H1 (cell line): ENCODE data around the gene ACKR3. TPM values are rescaled to one million over a fixed set of nuclear protein-coding genes. Genes with fewer than 3 reads are reported as not detected.

ENCODE experiments used
- CTCF ChIA-PET: fragments of 300-600 bp; sonication (Branson Sonifier 250); formaldehyde crosslinking; loops from one replicate; lab custom pipeline; 2021; ENCODE audit not compliant: partially characterized antibody; lab: Charles Lee
- POLR2A ChIA-PET: fragments of 300-600 bp; sonication (Branson Sonifier 250); formaldehyde crosslinking; loops from one replicate; lab custom pipeline; 2021; ENCODE audit warnings: inconsistent platforms; ENCODE audit not compliant: partially characterized antibody; lab: Charles Lee
- DNase-seq, 2 experiments: peaks; one replicate each; pipeline versions ENCODE4 v3.0.0 to v3.0.0-alpha.2; 2010 to 2022; ENCODE audit warnings: low spot score in 2 of 2, low read depth in 1 of 2, mixed read lengths in 1 of 2
- FAIRE-seq: peaks from 2 replicates; lab custom pipeline; 2011; peaks lifted over from hg19 to GRCh38; lab: Jason Lieb, UNC
- H2AFZ ChIP-seq: 2 replicates; pipeline ENCODE4 v1.8.1; 2012; ENCODE audit warnings: low read length, inconsistent platforms
- H2AK5ac ChIP-seq: 2 replicates; pipeline ENCODE4 v1.6.1; 2013; ENCODE audit warnings: low read depth, low read length
- H2BK120ac ChIP-seq: replicated peaks from 2 replicates; pipeline ENCODE3; 2013; ENCODE audit warnings: low read depth, low read length, inconsistent platforms
- H2BK12ac ChIP-seq: 2 replicates; pipeline ENCODE4 v1.6.1; 2013; ENCODE audit warnings: low read depth, low read length
- H2BK15ac ChIP-seq: 2 replicates; pipeline ENCODE4 v1.6.1; 2013; ENCODE audit warnings: low read length
- H2BK20ac ChIP-seq: 2 replicates; pipeline ENCODE4 v1.6.1; 2013; ENCODE audit warnings: low read length
- H2BK5ac ChIP-seq: 2 replicates; pipeline ENCODE4 v1.6.1; 2013; ENCODE audit warnings: low read depth, low read length
- H3K14ac ChIP-seq: 2 replicates; pipeline ENCODE4 v1.6.1; 2013; ENCODE audit warnings: inconsistent platforms; ENCODE audit not compliant: insufficient read length
- H3K18ac ChIP-seq: 2 replicates; pipeline ENCODE4 v1.6.1; 2013; ENCODE audit warnings: low read length; ENCODE audit errors: extremely low read depth
- H3K23ac ChIP-seq: 2 replicates; pipeline ENCODE4 v1.6.1; 2013; ENCODE audit warnings: inconsistent platforms; ENCODE audit not compliant: insufficient read length
- H3K23me2 ChIP-seq: 2 replicates; pipeline ENCODE4 v1.6.1; 2013; ENCODE audit warnings: low read depth, low read length
- H3K27ac ChIP-seq: 2 replicates; pipeline ENCODE4 v1.6.1; 2011; ENCODE audit warnings: low read depth, low read length, inconsistent platforms
- H3K27me3 ChIP-seq, 4 experiments: replicated peaks in 1 of 4; 1 replicate in 1 of 4; 2 replicates in 3 of 4; pipeline versions ENCODE4 v1.6.1 to v1.8.1; 2011 to 2013; ENCODE audit warnings: low read length in 3 of 4, mild to moderate bottlenecking in 3 of 4, inconsistent platforms in 2 of 4, mixed read lengths in 2 of 4, moderate library complexity in 1 of 4; ENCODE audit not compliant: control insufficient read depth in 3 of 4, insufficient read depth in 3 of 4; ENCODE audit errors: extremely low read depth in 1 of 4
- H3K36me3 ChIP-seq, 4 experiments: 2 replicates each; pipeline versions ENCODE4 v1.6.1 to v1.8.1; 2011 to 2013; ENCODE audit warnings: mild to moderate bottlenecking in 4 of 4, low read length in 3 of 4, moderate library complexity in 2 of 4, control low read depth in 1 of 4, inconsistent platforms in 1 of 4; ENCODE audit not compliant: insufficient read depth in 4 of 4, control insufficient read depth in 2 of 4
- H3K4ac ChIP-seq: replicated peaks from 2 replicates; pipeline ENCODE3; 2013; ENCODE audit warnings: low read length, low read depth, mixed read lengths, inconsistent platforms; ENCODE audit not compliant: insufficient read length
- H3K4me1 ChIP-seq, 4 experiments: replicated peaks in 1 of 4; 1 replicate in 1 of 4; 2 replicates in 3 of 4; pipeline versions ENCODE4 v1.6.1 to v1.8.1; 2011 to 2013; ENCODE audit warnings: low read length in 3 of 4, inconsistent platforms in 2 of 4, mixed read lengths in 1 of 4; ENCODE audit not compliant: insufficient read depth in 4 of 4, control insufficient read depth in 3 of 4
- H3K4me2 ChIP-seq, 2 experiments: 2 replicates each; pipeline versions ENCODE4 v1.6.1 to v1.8.1; 2011 to 2013; ENCODE audit warnings: low read depth in 2 of 2, low read length in 2 of 2, control low read depth in 1 of 2, inconsistent platforms in 1 of 2, mild to moderate bottlenecking in 1 of 2; ENCODE audit not compliant: insufficient read depth in 1 of 2
- H3K4me3 ChIP-seq, 4 experiments: fragments of 200-600, 300-600 bp in 1 of 4; sonication (generic), shearing (Covaris generic), sonication (Bioruptor Twin) in 1 of 4; 2 replicates each; pipeline versions ENCODE4 v1.5.1 to v1.8.1; 2011 to 2016; ENCODE audit warnings: low read length in 4 of 4, low read depth in 3 of 4, control low read depth in 2 of 4, inconsistent platforms in 2 of 4, mild to moderate bottlenecking in 2 of 4, mixed read lengths in 1 of 4, moderate library complexity in 1 of 4; ENCODE audit not compliant: insufficient read depth in 2 of 4; ENCODE audit errors: extremely low read depth in 1 of 4
- H3K56ac ChIP-seq: replicated peaks from 2 replicates; pipeline ENCODE3; 2013; ENCODE audit warnings: low read depth, mild to moderate bottlenecking, mixed read lengths, low read length, inconsistent platforms; ENCODE audit not compliant: insufficient read length
- H3K79me1 ChIP-seq: 2 replicates; pipeline ENCODE4 v1.6.1; 2013; ENCODE audit warnings: low read depth, low read length, control low read depth
- H3K79me2 ChIP-seq, 2 experiments: 2 replicates each; pipeline versions ENCODE4 v1.6.1 to v1.8.1; 2012 to 2013; ENCODE audit warnings: low read length in 2 of 2, mild to moderate bottlenecking in 2 of 2, inconsistent platforms in 1 of 2; ENCODE audit not compliant: insufficient read depth in 2 of 2, control insufficient read depth in 1 of 2
- H3K9ac ChIP-seq, 4 experiments: replicated peaks in 1 of 4; 1 replicate in 1 of 4; 2 replicates in 3 of 4; pipeline versions ENCODE4 v1.6.1 to v1.8.1; 2011 to 2013; ENCODE audit warnings: low read depth in 3 of 4, low read length in 3 of 4, control low read depth in 2 of 4, mild to moderate bottlenecking in 2 of 4, moderate library complexity in 2 of 4, inconsistent platforms in 1 of 4; ENCODE audit errors: extremely low read depth in 1 of 4
- H3K9me3 ChIP-seq, 2 experiments: 2 replicates each; pipeline versions ENCODE4 v1.6.1 to v1.8.1; 2012 to 2013; ENCODE audit warnings: mild to moderate bottlenecking in 2 of 2, moderate library complexity in 2 of 2, control low read depth in 1 of 2, inconsistent platforms in 1 of 2, low read depth in 1 of 2, low read length in 1 of 2, mixed read lengths in 1 of 2; ENCODE audit not compliant: insufficient read depth in 2 of 2
- H4K20me1 ChIP-seq, 2 experiments: replicated peaks in 1 of 2; 2 replicates each; pipeline versions ENCODE3 to v1.8.1; 2011 to 2013; ENCODE audit warnings: inconsistent platforms in 2 of 2, low read length in 2 of 2, mild to moderate bottlenecking in 1 of 2; ENCODE audit not compliant: insufficient read depth in 2 of 2, control insufficient read depth in 1 of 2
- H4K5ac ChIP-seq: 2 replicates; pipeline ENCODE4 v1.6.1; 2013; ENCODE audit warnings: low read length, low read depth, mixed read lengths, inconsistent platforms; ENCODE audit not compliant: insufficient read length
- H4K8ac ChIP-seq: 2 replicates; pipeline ENCODE4 v1.8.0; 2013; ENCODE audit warnings: mild to moderate bottlenecking, moderate library complexity, low read length, inconsistent platforms; ENCODE audit not compliant: insufficient read depth; ENCODE audit errors: extremely low read depth
- H4K91ac ChIP-seq: replicated peaks from 2 replicates; pipeline ENCODE3; 2013; ENCODE audit warnings: low read length, mixed read lengths, inconsistent platforms; ENCODE audit not compliant: insufficient read length
- ASH2L ChIP-seq: fragments of 200-600, 300-600 bp; sonication (generic); IDR thresholded peaks from one replicate; pipeline ENCODE4 v1.7.1; 2017; ENCODE audit warnings: low read length
- CREB1 ChIP-seq: IDR thresholded peaks from 2 replicates; pipeline ENCODE4 v1.6.1; 2012; ENCODE audit warnings: inconsistent platforms
- EGR1 ChIP-seq: IDR thresholded peaks from 2 replicates; pipeline ENCODE4 v1.6.1; 2011; ENCODE audit warnings: low read depth, low read length, borderline replicate concordance
- HDAC6 ChIP-seq: IDR thresholded peaks from one replicate; pipeline ENCODE4 v1.7.1; 2012; ENCODE audit warnings: low read depth, mild to moderate bottlenecking, inconsistent platforms, low read length, moderate library complexity
- KDM1A ChIP-seq: fragments of 200-600, 300-600 bp; sonication (generic); IDR thresholded peaks from 2 replicates; pipeline ENCODE4 v1.7.1; 2016; ENCODE audit warnings: mild to moderate bottlenecking, low read length, borderline replicate concordance
- NRF1 ChIP-seq: IDR thresholded peaks from 2 replicates; pipeline ENCODE4 v1.6.1; 2011; ENCODE audit warnings: mild to moderate bottlenecking, low read depth, low read length, improper control_type of control experiment
- SIX5 ChIP-seq: IDR thresholded peaks from 2 replicates; pipeline ENCODE4 v1.6.1; 2011; ENCODE audit warnings: mild to moderate bottlenecking, low read depth, low read length
- TBP ChIP-seq: IDR thresholded peaks from 2 replicates; pipeline ENCODE4 v1.6.1; 2011; ENCODE audit warnings: low read depth, low read length, improper control_type of control experiment
- WGBS, 2 experiments: shearing (Covaris generic) in 1 of 2; methylation state at CpG; one replicate each; pipeline versions ENCODE4 v1.1.6 to v1.1.7; 2013 to 2015; ENCODE audit warnings: low lambda C conversion rate in 2 of 2, mixed read lengths in 2 of 2, inconsistent platforms in 1 of 2, low coverage in 1 of 2, missing lambda C conversion rate in 1 of 2; ENCODE audit not compliant: insufficient replicate concordance in 2 of 2, insufficient coverage in 1 of 2, insufficient read length in 1 of 2; ENCODE audit errors: extremely low coverage in 1 of 2, missing lambda C conversion rate in 1 of 2; 5-methylcytosine and 5-hydroxymethylcytosine counted together
- polyA plus RNA-seq, 7 experiments: library from polyadenylated mRNA; depleted of rRNA in 3 of 7; stranded (reverse) in 5 of 7; unstranded in 2 of 7; fragments of >200 nt in 5 of 7; fragments of 200-250 nt in 2 of 7; gene quantifications; 1 replicate in 5 of 7; 2 replicates in 1 of 7; 4 replicates in 1 of 7; pipeline versions ENCODE4 v1.2.1 to v1.2.3, GENCODE V29; 2011 to 2013; ENCODE audit warnings: missing spikeins in 2 of 7, mixed read lengths in 2 of 7
- total RNA-seq: library from RNA; stranded (reverse); fragmentation: NEBNext Ultra II Directional; extraction: Animal tissue kit (Norgen Biotek cat#: 25700); gene quantifications from 2 replicates; pipeline ENCODE4 v1.2.1, GENCODE V29; 2021
- TF ChIP-seq, protein P1 (sequence below): IDR thresholded peaks from 2 replicates; pipeline ENCODE4 v1.6.1; 2011; ENCODE audit warnings: low read length, improper control_type of control experiment
- TF ChIP-seq, protein P2 (sequence below), 3 experiments: IDR thresholded peaks; 1 replicate in 2 of 3; 2 replicates in 1 of 3; pipeline versions ENCODE4 v1.5.1 to v1.6.1; 2011; ENCODE audit warnings: low read length in 3 of 3, mild to moderate bottlenecking in 3 of 3, inconsistent platforms in 2 of 3, low read depth in 1 of 3, moderate library complexity in 1 of 3; ENCODE audit not compliant: insufficient read depth in 1 of 3; ENCODE audit errors: control extremely low read depth in 1 of 3
- TF ChIP-seq, protein P3 (sequence below): IDR thresholded peaks from 2 replicates; pipeline ENCODE4 v1.6.1; 2012; ENCODE audit warnings: inconsistent platforms

The ACKR3 gene
- total and polyA plus RNA-seq, 2 of the 8 experiments (the other 6 are each of a cell fraction or from before 2014, with no cell fraction given) = 1.4 to 24.4 TPM

DNA sequence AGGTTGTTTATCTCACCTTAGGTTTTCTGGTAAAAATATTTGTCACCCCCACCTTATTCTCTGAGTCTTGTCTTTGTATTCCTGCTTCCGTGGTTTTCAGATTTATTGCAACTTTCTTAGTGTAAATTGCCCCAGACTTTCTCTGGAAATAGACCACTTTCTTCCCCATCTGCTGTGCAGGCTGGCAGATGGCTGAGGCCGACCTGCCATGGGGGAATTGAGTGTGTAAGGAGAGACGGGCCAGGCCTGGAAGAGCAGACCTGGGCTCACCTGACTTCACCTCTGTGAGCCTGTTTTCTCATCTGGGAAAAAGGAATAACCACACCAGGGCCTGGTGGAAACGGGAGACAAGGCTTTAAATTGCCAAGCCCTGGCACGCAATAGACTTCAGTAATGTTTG, 44.9 kb downstream of the ACKR3 start:
- Histone ChIP-seq H3K79me2 (no peaks in the 10 kb centered on the region), H2AFZ (no peak overlapping the region), H3K27me3 (peaks cover 0 to 3% (median 0%) of the 10 kb centered on the region in 4 experiments; a peak in 1 of 7 replicates), H3K9ac (no peak overlapping the region), H4K91ac (no peak overlapping the region), H3K4me1 (peaks cover 0 to 3% (median 0%) of the 10 kb centered on the region in 4 experiments; a peak in 1 of 7 replicates), H3K79me1 (no peaks in the 10 kb centered on the region), H3K9me3 (no peaks in the 10 kb centered on the region), H2BK120ac (no peak overlapping the region), H2BK20ac (no peak overlapping the region), H2BK12ac (no peak overlapping the region), H3K36me3 (no peaks in the 10 kb centered on the region), H3K4ac (no peak overlapping the region), H3K14ac (no peak overlapping the region), H3K27ac (no peak overlapping the region), H2AK5ac (no peak overlapping the region), H2BK15ac (no peak overlapping the region), H3K18ac (no peak overlapping the region), H2BK5ac (no peak overlapping the region), H3K56ac (no peak overlapping the region), H3K4me3 (no peak overlapping the region), H3K23ac (no peak overlapping the region), H4K5ac (no peak overlapping the region), H4K20me1 (no peaks in the 10 kb centered on the region), H3K4me2 (no peak overlapping the region), H3K23me2 (no peaks in the 10 kb centered on the region), H4K8ac (no peak overlapping the region; the same call in 1 of the 2 replicates)
- FAIRE-seq (no peak), DNase-seq (no peak)
- 88% methylated on average over 5 of the region's 5 CpGs; no CpG with 5 or more reads in 1 of the 2 experiments for WGBS, 2 experiments
- ChIA-PET POLR2A (no interaction called here), CTCF (interaction anchor here (6.0 kb wide), 1 partner anchor 11 kb away, joined by 35 read pairs; no protein-coding TSS in a partner anchor)
- TF ChIP-seq NRF1 (no peak), SIX5 (no peak), CREB1 (no peak), TBP (no peak), EGR1 (no peak), ASH2L (no peak), HDAC6 (no peak), KDM1A (no peak)
- TF ChIP-seq, protein P1, sequence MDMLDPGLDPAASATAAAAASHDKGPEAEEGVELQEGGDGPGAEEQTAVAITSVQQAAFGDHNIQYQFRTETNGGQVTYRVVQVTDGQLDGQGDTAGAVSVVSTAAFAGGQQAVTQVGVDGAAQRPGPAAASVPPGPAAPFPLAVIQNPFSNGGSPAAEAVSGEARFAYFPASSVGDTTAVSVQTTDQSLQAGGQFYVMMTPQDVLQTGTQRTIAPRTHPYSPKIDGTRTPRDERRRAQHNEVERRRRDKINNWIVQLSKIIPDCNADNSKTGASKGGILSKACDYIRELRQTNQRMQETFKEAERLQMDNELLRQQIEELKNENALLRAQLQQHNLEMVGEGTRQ = no peak
- TF ChIP-seq, protein P2, sequence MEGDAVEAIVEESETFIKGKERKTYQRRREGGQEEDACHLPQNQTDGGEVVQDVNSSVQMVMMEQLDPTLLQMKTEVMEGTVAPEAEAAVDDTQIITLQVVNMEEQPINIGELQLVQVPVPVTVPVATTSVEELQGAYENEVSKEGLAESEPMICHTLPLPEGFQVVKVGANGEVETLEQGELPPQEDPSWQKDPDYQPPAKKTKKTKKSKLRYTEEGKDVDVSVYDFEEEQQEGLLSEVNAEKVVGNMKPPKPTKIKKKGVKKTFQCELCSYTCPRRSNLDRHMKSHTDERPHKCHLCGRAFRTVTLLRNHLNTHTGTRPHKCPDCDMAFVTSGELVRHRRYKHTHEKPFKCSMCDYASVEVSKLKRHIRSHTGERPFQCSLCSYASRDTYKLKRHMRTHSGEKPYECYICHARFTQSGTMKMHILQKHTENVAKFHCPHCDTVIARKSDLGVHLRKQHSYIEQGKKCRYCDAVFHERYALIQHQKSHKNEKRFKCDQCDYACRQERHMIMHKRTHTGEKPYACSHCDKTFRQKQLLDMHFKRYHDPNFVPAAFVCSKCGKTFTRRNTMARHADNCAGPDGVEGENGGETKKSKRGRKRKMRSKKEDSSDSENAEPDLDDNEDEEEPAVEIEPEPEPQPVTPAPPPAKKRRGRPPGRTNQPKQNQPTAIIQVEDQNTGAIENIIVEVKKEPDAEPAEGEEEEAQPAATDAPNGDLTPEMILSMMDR (IDR thresholded peaks at IDR 0.05; ENCODE audit: control extremely low read depth in 1 of 3, insufficient read depth in 1 of 3, low read depth in 1 of 3, low read length in 3 of 3) = no peak
- TF ChIP-seq, protein P3, sequence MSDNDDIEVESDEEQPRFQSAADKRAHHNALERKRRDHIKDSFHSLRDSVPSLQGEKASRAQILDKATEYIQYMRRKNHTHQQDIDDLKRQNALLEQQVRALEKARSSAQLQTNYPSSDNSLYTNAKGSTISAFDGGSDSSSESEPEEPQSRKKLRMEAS = no peak
